GM18508 (cell line): ENCODE measurements around the gene VAX1.
"Not testable (repeated sequence)": the region's sequence is repeated elsewhere in the genome, so short reads cannot be mapped to it uniquely, and the experiment has no call there.

Experiments
- ATAC-seq: cut with Tn5 transposase; IDR thresholded peaks from one replicate; pipeline ENCODE4 v1.9.1; 2021; ENCODE audit warnings: moderate number of reproducible peaks; ENCODE audit not compliant: insufficient read depth, unreplicated experiment

Gene VAX1, protein sequence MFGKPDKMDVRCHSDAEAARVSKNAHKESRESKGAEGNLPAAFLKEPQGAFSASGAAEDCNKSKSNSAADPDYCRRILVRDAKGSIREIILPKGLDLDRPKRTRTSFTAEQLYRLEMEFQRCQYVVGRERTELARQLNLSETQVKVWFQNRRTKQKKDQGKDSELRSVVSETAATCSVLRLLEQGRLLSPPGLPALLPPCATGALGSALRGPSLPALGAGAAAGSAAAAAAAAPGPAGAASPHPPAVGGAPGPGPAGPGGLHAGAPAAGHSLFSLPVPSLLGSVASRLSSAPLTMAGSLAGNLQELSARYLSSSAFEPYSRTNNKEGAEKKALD

DNA sequence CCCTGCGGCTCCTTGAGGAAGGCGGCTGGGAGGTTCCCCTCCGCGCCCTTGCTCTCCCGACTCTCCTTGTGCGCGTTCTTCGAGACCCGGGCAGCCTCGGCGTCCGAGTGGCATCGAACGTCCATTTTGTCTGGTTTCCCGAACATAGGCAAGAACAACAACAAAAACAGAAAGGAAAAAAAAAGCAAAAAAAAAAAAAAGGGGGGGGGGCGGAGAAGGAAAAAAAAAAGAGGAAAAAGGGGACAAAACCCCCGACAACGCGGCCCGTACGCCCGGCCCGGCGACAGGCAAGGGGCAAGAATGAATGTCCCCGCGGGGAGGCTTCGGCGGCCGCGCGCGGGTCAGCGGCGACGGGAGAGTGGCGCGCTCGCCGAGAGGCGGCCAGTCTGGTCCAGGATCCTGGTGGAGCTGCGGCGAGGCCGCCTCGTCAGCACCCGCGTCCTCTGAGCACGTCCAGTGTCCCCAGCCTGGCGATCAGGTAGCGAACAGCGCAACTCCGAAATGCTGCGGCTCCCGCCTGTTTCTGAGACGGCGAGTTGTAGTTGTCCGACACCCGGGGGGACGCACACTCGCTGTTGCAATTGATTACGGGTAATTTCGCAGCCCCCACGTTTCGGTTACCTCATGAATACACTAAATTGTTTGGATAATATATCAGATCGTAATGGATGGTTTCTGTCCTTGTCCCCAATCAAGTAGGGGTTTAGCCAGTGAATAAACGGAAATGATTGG lies at the start of gene VAX1:
Gene VAX1 (minus strand): TSS at position 360 of the 732 bp plus-strand sequence. CDS start 214 bp downstream, at position 146.
- no peak for ATAC-seq

DNA sequence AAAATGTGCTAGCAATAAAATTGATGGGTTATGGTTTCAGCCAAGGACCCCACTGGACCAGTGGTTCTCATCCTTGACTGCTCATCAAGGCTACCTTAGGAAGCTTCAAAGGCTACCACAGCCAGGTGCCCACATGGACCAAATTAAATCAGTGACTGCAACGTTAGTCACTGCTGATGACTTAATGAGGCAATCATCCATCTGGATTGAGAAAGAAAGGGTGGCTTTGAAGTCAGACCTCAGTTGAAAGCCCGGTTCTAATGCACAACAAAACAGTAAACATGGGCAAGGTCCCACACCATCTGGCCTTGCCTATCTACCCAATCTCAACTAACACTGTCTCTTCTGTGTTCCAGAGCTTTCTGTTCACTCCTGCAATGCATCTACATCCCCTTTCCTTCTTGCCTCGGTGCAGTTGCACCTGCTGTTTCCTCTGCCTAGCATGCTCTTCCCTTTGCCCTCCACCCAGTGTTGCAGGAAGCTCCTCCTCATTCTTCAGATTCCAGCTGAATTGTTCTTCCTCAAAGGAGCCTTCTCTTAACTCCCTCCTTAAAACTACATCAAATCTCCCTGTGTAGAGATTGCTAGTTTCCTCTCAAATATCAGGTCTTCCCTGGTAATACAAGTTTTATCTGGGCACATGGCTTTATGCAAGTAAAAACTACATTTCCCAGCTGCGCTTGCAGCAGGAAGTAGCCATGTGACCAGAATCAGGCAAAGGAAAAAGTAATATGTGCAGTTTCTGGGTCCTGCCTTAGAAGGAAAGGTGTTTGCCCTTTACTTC lies 49.0 kb upstream of the VAX1 start:
- no peak for ATAC-seq

DNA sequence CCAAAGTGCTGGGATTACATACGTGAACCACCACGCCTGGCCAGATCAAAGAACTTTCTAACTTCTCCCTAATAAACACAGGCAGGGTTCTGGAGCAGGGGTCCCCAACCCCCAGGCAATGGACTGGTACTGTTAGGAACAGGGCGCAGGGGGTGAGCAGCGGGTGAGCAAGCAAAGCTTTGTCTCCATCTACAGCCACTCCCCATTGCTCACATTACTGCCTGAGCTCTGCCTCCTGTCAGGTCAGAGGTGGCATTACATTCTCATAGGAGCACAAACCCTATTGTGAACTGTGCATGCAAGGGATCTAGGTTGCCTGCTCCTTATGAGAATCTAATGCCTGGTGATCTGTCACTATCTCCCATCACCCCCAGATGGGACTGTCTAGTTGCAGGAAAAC lies 47.7 kb upstream of the VAX1 start:
- ATAC-seq = not testable (repeated sequence)

DNA sequence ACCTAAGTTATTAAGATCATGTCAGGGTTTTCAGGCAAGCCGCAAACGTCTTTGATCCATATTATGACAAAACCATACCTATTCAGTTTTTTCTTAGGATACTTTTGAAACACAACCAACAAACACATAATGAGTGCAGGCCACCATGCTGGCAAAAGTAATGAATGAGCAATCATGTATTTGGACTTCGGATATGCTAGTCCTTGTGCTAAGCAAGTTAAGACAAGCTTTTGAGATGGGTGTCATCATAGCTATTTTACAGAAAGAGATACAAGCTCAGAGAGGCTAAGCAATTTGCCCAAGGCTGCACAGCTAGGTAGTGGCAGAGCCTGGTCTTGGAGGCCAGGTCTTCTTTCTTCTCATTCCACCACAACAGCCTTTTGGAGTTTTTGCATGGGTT lies 46.8 kb upstream of the VAX1 start:
- ATAC-seq = no peak

DNA sequence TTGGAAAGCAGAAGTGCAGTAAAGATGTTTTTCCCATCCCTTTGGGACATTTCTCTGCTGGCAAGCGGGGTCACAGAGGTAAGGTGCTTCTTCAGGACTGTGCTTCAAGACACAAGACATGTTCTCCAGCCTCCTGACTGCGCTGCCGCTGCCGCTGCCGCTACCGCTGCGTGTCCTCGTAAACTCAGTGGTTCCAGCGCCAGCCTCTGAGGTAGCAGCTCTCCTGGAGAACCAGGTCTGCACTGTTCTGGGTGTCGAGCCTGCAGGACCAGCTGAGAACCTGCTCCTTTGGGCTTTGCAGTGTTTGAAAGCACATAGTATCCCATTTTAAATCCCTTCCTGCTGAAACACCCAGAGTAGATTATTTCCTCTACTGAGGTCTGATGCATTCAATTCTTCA lies 46.2 kb upstream of the VAX1 start:
- no peak for ATAC-seq

DNA sequence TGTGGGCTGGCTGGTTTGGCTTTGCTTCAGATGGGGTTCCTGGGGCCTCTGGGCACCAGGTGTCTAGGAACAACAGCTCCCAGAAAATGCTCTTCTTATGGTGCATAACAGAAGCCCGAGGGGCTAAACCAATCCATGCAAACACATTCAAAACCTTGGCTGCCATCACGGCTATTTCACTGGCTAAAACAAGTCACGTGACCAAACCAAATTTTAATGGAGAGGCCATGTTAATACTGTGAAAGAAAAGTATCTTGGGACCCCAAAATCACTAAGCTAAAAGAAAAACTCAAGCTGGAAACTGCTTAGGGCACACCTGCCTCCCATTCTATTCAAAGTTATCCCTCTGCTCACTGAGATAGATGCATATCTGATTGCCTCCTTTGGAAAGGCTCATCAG lies 40.1 kb upstream of the VAX1 start:
- no peak for ATAC-seq

DNA sequence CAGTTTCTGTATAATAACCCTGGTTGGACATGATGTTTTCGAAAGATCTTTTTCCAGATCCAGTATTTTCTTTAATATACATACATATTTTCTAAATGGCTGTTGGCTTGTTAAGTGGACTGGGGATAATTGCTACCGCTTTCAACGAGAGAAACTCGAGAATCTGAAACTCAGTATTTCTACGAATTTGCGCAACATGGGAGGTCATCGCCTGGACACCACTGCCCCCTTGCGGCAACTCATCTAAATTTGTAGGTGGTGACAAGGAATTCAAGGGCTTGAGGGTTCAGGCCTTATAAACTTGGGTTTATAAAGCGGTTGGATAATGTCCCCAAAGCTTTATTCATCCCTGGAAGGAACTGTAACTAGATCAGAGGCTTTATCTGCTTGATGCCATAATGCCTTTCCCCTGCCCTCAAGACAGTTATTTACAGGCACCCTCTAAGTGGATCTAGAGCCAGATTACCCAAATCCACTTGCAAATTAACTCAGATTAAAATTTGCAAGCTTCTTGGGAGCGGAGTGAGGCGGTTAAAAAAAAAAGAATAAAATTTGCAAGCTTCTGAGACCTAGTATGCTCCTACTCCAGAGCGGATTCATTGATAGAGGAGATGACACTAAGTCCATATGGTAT lies 37.9 kb upstream of the VAX1 start:
- ATAC-seq = peak; percentile 38

DNA sequence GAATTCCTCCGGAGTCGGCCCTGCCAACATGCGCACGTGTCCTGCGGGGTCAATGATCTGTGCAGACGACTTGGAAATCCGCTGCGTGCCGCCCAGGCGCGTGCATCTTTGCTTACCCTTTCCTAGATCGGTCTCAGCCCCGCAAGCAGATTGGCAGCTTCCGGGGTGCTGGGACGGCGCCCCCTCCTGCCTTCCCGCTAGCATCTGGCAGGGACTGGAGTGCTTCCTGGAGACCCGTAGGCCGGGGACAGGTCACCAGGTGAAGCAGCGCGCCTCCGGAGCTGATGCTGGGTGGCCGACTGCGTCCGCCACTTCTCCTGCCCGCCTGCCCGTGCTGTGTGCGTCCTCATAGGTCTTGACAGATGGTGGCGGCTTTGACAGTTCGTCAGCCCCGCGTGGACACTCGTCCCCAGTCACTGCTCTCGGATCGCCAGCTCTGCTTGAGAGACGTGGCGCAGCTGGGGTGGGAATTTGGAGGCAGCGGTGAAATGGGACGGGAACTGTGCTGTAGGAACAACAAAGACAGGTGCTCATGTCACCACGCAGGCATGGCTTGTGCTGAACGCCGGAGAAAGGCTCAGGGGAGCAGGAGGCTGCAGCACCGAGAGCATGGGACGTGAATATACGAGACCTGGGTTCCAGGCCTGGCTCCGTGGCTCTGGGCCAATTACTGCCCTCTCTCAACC lies 37.3 kb upstream of the VAX1 start:
- peak; percentile 18 for ATAC-seq

DNA sequence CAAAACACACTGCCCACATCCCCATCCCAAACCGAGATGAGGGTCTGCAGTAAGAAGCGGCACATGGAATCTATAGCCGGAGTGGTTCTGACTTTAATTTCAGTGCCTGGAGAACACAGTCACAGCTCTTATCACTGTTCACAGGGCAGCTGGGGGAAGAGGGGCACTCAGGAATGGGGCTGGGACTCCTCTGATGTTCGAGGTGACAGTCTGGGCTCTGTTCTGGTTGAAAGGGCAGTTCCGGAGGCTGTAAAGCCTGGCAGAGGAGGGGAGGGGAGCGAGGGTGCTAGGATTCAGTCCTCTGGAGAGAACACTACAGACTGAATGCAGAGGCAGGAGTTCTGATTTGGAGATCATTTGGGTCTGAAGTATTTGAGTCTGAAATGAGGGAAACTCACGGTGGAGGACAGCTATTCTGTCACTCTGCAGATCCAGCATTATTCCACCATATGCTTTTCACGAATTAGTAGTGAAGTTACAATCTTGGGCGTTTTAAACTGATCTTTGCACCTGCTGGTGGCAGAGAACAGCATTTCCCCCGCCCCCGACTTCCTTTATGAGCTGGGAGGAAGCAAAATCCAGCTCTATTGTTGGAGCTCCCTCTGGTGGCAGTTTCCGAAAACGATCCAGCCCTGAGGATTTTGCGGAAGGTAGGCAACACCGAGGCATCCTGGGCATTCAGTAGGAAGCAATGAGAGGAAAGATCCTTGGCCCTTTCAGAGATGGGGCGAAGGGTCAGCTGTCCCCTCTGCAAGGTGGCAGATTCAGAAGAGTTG lies 36.6 kb upstream of the VAX1 start:
- ATAC-seq = peak; percentile 61

DNA sequence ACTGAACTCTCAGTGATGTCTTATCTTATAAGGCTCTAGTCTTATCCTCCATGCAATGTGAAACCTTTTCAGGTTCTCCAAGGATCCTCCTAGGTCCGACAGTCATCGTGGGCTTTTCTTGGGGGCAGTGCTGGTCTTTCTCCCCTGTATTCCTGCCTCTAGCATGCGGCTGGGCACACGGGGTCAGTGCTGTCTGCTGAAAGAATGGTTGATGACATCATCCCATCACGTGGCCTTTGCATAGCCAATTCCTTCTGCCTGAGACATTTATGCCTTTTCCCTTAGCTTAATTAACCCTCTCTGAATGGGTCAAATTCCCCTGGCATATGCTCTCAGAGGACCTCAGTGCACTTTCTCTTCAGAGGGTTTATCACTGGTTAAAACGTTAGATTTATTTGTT lies 32.2 kb upstream of the VAX1 start:
- ATAC-seq = no peak

DNA sequence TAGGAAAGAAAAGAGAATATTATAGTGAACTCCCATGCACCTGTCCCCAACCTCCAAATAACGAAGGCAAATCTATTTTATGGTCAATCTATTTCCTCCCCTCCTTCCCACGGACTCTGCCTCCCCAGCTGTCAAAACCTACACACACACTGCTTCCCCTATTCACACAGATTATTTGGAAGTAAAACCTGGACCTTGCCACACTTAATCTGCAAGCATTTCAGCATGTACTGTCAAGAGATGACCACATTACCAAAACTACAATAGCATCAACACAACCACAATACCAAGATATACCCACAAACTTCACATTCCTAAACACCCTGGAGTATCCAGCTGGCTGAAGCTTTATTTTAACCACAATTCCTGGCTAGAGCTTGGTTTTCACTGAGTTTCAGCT lies 31.4 kb upstream of the VAX1 start:
- no peak for ATAC-seq

DNA sequence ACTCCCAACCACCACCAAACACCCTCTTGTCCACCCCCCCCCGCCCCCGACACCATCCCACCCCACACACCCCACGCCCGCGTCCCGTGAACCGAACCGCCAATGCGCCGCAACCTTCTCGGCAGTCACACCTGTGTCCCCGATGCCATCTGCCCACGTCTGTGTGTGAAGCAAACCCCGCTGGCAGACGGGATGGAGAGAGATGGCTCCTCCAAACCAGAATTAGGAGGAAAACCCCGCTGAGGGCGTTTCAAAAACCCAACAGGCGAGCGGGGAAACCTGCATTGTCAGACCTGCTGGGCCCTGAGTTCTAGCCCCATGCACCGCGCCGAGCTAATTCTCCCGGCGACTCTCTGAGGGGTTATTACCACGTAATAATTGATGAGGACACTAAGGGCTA lies 30.7 kb upstream of the VAX1 start:
- no peak for ATAC-seq

DNA sequence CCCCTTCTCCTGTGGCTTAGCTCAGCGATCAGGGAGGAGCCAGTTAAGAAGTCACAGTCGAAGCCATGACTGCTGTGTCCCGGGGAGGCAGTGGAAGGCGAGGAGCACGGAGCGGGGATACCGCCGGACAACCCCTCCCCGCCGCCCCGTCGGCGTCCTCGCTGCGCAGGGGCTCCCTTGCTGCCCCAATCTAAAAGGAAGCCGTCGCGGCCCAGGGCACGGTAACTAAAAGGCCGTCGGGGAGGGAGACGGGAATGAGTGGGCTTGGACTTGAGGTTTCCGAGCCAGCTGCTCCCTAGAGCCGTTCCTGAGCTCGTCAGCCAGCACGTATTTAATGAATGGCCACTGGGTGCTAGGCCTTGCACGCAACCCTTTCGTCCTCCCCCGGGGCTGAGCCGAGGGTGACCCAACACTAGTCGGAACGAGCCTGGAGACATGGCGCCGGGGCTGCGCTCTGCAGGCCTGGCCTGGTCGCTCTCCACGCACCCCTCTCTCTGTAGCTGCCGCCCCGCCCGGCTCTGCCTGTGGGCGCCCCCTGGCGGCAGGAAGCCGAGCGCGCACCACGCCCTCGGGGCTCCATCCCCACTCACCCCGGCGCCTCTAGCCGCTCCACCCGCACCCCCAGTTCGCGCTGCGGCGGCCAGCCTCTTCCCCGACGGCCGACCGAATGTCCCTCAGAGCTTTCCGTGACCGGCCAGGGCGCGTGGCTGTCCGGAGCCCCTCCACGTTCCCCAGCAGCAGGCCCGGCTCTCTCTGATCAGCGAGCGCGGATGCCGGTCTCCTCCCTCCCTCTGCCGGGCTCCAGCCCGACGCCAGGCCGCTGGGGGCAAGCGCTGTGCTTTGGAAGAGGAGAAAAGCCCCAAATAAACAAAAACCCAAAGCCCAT lies 30.0 kb upstream of the VAX1 start:
- ATAC-seq = peak; percentile 58

DNA sequence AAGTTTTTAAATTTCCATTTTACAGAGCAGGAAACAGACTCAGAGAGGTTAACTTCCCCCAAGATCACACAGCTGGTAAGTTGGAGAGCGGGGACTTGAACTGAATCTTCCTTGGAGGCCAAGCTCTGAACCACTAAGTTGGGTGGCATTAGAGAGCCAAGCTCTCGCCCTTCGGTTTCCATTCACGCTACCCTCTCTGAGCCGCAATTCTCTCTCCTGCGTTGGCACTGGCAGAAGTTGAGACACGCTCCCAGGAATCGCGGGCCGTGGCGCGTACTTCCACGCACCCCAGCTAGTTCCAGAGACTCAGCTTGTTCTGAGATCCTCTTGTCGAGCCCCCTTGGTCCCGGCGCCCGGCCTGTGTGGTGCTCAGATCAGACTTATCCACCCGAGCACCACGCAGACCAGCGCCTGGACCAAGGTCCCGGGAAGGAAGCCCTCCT lies 29.3 kb upstream of the VAX1 start:
- ATAC-seq = no peak

DNA sequence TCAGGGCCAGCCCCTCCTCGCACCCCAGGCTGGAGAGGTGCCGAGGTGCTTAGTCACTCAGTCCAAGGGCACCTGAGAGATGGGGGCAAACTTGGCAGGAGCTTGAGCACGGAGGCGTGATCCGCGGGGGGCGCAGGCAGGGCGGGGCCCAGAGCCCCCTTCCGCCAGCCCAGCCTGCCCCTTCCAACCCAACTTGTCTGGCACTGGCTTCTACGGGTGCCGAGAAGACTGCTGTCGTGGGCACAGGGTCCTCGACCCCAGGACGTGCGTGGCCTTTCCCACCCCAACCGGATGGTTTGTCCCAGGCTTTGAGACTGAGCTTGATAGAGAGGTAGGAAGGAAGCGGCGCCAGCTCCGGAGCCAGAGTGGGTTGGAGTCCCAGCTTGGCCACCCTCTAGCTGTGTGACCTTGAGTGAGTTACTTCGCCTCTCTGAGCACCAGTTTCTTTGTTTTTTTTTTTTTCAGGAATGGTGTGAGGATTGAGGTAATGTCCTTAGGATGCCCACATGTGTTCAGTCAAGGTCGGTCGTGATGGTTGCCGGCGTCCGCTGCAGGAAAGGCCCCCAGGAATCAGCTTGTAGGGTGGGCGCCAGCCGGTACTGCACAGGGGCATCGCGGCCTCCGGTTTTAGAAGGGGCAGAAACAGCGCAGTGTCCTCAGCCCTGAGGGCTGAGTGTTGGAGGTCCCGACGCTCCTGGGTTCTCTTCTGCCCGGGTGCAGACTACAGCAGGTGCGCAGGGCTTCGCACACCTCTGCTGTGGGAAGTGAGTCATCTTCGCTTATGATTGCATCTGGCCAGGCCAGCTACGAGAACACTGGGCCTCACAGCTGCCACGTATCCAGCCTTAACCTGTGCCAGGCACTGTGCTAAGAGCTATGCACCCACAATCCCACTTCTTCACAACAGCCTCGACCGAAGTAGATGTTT lies 28.6 kb upstream of the VAX1 start:
- no peak for ATAC-seq

DNA sequence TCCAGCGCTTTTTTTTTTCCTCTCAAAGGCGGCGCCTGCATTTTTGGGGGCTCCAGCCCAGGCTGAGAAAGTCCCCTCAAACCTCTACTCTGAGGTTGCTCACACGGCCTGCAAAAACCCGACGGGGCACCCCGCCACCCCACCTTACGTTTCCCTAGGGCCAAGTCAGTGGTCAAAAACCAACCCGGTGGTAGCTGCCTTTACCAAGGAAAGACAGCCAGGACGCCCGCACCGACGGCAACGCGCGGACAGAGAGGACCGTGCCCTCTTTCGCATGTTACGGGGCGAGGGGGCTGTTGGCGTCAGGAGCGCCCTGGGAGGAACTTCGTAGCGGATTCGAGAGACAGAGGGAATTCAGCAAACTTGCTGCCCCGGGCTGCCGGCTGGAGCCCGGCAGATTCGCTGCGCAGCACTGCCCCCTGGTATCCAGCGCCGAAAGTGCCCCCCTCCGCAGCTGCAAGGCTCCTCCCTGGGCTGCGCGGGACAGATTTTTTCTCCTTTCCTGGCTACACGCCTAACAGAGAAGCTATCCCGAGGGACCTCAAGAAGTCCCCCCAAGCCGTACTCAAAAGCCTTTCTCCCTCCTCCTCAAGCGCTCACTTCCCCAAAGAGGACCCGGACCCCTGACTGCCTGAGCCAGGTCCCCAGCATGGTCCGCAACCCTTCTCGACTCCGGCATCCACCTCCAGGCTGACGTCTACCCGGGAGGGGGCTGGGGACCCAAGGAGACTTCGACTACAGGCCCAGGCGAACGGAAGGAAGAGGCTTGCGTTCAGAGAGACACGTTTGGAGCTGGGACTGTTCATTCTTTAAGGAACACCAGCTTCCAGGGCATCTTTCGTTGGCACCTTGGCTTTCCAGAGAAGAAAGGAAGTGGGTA lies 27.7 kb upstream of the VAX1 start:
- ATAC-seq = no peak
